HG02840 (cell line): ENCODE data around the gene FAM234B.

Source experiments
- ATAC-seq: cut with Tn5 transposase; IDR thresholded peaks from one replicate; pipeline ENCODE4 v1.9.1; 2021; ENCODE audit warnings: mild to moderate bottlenecking, moderate library complexity, moderate number of reproducible peaks; ENCODE audit not compliant: unreplicated experiment, low FRiP score

FAM234B gene, protein sequence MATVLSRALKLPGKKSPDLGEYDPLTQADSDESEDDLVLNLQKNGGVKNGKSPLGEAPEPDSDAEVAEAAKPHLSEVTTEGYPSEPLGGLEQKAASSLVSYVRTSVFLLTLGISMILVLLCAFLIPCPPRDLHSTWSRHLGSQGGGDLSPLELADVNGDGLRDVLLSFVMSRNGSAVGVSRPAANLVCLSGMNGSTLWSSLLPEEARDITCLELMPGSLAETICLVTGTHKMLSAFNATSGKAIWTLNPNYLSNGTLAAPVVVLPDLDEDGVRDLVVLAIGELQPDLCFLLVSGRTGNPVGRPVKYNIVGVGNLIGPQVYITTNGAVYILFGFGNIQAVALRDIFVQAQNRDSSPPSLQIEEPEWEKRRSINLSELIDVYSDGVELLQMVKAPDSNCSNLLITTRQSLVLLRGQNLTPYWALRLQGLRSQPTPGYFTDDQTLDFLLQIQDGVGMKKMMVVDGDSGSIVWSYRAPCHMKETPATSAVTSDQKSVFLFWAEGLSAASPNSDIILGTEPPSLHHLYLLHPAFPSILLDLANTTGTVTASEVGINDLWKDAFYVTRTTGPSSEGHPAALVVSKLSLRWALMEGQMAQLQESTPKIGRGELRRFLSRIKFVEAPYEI

GRCh38 chr12:13044002-13044905, at the start of gene FAM234B:
FAM234B (plus strand) TSS chr12:13044381; CDS start chr12:13044404, 23 bp downstream.
- ATAC-seq = peak; percentile 79

DNA sequence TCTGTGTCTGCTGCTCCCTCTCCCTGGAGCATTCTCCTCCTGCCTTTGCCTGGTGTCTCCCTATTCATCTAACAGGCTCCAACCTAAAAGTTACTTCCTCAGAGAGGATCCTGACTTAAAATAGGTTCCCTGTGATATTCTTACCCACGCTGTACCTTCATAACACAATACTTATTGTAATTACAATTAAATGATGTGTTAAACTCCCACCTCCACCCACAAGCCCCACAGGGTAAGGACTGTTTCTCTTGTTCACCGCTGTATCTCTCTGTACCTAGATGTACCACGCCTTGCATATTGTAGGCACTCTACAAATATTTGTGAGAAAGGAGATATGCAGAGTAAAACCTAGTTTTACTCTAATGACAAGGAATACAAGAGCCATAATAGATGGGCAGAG, 49.1 kb upstream of the FAM234B start:
- ATAC-seq = no peak

DNA sequence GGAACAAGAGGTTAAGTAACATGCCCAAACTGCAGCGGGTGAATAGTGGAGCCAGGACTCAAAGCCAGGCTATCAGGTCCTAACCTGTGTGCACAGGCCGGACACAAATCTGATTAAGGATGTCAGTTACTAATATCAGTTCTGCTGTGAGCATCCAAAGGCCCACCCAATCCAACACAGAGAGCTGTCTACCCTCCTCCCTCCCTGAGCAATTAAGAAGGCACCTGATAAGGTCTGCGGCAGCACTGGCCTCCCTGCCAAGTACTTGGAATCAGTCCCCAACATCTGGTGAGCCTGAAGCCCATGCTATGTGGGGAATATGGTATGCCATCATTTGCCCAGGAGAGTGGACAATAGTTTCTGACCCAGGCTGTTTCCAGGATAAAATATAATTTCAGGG, 48.0 kb upstream of the FAM234B start:
- ATAC-seq = no peak

- no peak for ATAC-seq
Measured at GRCh38 chr12:12997156-12997555, 47.0 kb upstream of the FAM234B start.

DNA sequence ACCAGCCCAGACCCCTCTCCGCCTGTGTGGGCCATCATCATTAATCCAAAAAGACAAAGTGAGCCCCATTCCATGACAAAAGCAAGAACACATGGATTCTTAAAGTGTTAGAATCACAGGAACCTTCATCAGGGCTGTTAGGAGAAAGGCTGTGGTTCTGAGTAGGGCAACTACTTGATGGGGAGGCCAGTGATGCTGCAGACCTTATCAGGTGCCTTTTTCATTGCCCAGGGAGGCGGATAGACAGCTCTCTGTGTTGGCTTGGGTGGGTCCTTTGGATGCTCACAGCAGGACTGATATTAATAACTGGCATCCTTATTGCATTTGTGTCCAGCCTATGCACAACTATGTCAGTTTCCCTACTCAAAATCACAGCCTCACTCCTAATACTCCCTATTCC, 46.4 kb upstream of the FAM234B start:
- ATAC-seq = no peak

DNA sequence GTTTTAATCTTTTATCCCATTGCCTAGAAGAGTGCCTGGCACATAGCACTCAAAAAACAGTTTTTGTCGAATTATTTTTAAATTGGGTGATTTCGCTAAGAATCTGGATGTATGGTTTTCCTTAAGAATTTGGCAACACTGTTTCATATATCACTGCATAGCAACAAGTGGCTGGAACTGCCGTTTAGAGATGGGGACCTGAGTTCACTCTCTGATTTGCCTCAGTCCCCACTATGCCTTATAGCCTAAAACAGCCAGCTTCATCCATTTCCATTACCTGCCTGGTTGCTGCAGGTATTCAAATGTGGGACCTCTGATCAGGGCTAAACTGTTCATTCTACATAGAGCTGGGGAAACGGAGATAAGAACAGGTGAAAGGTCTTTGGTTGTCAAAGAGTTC, 45.9 kb upstream of the FAM234B start:
- no peak for ATAC-seq

DNA sequence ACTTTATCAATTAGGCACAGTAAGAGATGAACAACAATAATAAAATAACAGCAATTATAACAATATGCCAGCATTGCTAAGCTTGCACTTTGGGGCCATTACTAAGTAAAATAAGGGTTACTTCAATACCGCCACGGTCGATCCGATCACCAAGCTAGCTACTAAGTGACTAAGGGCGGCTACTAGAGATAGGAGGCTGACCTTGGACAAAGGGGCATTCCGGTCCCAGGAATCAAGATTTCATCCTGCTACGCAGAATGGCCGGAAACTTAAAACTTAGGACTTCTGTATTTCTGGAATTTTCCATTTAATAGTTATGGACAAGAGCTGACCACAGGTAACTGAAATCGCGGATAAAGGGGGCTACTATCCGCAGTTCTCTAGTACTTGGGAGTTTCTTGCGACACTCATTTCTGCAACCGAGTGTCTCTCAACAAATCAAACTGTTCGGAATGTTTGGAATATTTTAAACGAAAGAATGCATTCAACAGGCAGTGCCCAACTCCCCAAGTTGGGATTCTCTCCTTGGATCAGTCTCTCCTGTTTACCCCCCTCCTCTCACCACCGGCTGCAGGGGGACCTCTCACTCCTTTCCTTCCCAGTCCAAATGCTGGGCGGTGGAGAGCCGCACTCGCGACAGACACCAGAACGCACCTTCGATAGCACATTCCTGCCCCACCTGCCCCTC, 44.8 kb upstream of the FAM234B start:
- ATAC-seq = no peak

DNA sequence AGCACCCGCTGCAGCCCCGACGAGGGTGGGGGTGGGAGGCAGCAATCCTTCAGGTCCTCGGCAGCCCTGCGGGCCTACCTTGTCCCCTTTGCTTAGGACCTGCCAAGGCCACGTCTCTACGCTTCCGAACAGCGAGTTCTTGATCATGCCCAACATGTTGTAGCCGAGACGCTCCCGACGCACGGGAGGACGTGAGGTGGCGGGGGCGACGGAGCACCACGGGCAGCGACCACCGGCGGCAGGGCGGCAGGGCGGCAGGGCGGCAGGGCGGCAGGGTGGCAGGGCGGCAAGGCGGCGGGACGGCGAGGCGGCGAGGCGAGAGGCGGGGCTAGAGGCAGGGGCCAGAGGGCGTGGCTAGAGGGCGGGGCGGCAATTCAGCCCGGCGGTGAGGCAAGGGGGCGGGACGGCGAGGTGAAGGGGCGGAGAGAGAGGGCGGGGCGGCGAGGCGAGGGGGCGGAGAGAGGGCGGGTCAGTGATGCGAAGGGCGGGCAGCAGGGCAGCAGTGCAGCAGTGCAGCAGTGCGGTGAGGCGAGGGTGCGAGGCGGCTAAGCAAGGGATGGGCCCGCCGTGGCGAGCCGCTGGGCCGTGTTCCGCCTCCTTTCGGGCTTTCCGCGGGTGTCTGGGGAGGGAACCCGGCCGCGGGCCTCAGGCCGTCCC, 44.1 kb upstream of the FAM234B start, which contains the start of gene HEBP1:
Gene HEBP1, minus strand, starts transcription at position 307 of the 657 bp plus-strand sequence. Its CDS starts 151 bp downstream, at position 156.
- peak; percentile 74 for ATAC-seq

DNA sequence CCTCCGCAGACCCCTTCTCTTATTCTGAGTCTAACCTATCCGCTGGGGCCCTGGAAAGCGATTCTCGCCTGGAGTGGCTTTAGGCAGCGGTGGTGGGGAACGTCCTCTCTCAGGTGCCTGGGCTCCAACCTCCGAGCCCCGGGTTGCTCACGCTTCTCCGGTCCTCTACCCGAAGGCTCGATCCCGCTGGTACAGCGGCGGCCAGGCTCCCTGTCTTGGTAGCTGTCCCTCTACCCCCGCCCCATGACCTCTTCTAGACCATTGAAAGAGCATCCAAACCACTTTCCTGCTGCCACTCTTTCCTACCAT, 43.6 kb upstream of the FAM234B start:
- ATAC-seq = peak; percentile 35

DNA sequence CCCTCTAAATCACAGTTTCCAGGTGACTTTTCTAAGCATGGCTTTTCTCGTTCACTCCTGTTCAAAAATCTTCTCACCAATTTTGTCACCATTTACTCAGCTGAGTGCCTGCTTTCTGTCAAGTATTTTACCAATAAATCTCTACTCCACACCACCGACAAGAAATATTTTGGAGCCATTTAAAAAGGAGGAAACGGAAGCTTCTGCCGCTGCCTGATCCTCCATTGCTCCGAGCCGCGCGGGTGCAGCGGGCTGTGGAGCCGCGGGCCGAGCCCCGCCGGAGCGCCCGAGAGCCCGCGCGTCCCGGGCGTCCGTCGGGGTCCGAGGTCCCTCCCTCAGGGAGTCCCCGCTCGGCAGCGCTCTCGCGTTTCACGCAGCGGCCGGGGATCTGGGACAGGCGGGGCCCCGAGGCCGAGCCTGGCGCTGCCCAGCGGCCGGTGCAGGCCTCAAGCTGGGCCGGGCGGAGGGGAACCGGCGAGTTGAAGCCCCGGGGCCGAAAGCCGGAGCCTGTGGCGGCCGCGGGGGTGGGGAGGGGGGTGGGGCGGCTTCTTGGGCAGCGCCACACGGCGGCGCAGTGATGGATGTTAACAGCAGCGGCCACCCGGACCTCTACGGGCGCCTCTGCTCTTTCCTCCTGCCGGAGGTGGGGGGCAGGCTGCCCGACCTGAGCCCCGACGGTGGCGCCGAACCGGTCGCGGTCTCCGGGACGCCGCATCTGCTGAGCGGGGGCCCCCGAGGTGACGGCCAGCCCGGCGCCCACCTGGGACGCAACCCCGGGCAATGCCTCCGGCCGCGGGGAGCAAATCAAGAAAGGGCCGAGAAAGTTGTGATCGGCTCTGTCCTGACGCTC, 43.0 kb upstream of the FAM234B start:
- no peak for ATAC-seq

DNA sequence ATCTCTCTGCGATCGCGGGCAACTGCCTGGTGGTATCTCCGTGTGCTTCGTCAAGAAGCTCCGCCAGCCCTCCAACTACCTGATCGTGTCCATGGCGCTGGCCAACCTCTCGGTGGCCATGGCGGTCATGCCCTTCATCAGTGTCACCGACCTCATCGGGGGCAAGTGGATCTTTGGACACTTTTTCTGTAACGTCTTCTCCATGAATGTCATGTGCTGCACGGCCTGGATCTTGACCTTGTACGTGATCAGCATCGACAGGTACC, 42.5 kb upstream of the FAM234B start:
- ATAC-seq = no peak

GRCh38 chr12:13002301-13003097, 41.7 kb upstream of the FAM234B start:
- ATAC-seq = no peak

DNA sequence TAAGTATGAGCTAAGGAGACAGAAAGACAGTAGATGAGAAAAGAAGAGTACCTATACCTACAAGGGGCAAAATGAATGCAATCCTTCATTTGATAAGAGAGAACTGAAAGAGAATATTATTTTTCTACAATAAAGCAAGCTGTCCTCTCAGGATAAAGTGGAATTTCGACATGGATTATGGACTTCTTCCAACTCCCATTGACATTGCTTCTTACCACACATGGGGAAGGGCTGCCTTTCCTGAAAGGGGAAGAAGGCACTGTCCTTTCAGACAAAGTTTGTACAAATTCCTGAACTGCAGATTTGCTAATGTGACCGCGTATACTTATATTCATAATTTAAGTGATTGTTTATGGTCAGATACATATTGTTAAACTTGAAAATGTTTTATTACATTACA, 39.8 kb upstream of the FAM234B start:
- no peak for ATAC-seq

DNA sequence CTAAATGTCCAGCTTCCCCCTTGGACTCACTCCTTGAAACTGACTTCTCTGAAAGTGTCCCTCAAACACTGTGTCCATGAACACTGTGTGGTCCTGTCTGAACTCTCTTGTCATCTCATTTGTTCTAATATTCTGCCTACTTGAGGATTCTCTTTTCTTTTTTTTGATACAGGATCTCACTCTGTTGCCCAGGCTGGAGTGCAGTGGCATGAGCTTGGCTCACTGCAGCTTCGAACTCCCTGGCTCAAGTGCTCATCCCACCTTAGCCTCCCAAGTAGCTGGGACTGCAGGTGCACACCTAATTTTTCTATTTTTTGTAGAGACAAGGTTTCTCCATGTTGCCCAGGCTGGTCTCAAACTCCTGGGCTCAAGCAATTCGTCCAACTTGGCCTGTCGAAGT, 39.2 kb upstream of the FAM234B start:
- no peak for ATAC-seq

GRCh38 chr12:13005649-13006048, 38.5 kb upstream of the FAM234B start:
- no peak for ATAC-seq

GRCh38 chr12:13007496-13008233, 36.5 kb upstream of the FAM234B start:
- no peak for ATAC-seq

GRCh38 chr12:13008741-13009380, 35.3 kb upstream of the FAM234B start:
- no peak for ATAC-seq
